ENCODE results near the gene MSRB1.
"Not testable (repeated sequence)": the region's sequence is repeated elsewhere in the genome, so short reads cannot be mapped to it uniquely, and the experiment has no call there.

Gene MSRB1

GRCh38 chr16:1914988-1915387 lies 28.0 kb downstream of the MSRB1 start:
- FAIRE-seq = no peak

- FAIRE-seq = no peak
Observed at GRCh38 chr16:1914084-1914608, 28.9 kb downstream of the MSRB1 start.

GRCh38 chr16:1913327-1914083 lies 29.5 kb downstream of the MSRB1 start:
- FAIRE-seq = no peak

- no peak for FAIRE-seq
Observed at GRCh38 chr16:1912215-1912543, 30.8 kb downstream of the MSRB1 start.

GRCh38 chr16:1911467-1912214 lies 31.4 kb downstream of the MSRB1 start:
- no peak for FAIRE-seq

DNA sequence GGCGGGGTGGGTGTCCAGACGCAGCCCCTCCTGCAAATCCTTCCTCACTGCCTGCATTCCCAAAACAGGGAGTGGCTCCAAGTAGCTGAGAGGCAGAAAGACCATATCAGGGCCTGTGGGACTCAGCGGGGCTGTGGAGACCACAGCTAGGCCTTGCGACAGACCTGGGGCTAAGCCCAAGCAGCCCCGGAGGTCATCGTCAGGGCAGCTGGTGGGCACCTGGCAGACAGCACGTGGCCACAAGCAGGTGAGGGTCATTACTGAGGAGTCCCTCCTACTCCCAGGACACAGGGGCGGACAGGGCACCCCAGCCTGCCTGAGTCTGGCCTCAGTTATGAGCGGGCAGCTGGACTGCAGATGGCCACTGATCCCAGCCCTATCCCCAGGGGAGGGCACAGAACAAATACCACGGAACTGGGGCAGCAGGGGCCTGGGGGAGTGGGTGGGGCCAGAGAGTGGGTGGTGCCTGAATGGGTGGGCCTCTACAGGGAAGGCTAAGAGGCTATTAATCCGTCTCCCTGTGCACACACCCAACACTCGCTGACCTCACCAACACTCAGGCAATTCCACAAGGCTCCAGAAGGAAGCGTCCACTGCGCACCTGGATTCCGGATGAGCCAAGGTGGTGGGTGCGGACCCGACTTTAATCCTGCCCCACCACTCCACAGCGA lies 33.3 kb downstream of the MSRB1 start:
- FAIRE-seq = no peak

GRCh38 chr16:1908983-1909382 lies 34.0 kb downstream of the MSRB1 start:
- no peak for FAIRE-seq

DNA sequence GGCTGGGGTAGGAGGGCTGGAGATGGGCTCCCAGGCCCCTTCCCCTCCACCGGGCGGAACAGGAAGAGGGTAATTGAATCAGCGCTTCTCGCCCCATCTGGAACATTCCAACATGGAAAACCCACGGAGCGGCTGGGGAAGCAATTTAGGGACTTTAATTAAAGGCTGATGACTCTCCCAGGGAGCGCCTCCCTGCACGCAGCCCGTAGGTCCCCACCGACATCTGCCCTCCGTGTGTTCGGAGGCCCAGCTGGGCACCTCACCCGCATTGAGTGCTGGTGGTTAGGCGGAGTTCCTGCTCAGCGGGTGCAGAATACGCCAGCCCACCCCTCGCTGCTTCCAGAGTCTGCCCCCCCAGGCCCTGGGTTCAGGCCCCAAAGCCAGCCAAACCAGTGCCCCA lies 34.8 kb downstream of the MSRB1 start:
- no peak for FAIRE-seq

GRCh38 chr16:1907226-1907860 lies 35.7 kb downstream of the MSRB1 start:
- no peak for FAIRE-seq

DNA sequence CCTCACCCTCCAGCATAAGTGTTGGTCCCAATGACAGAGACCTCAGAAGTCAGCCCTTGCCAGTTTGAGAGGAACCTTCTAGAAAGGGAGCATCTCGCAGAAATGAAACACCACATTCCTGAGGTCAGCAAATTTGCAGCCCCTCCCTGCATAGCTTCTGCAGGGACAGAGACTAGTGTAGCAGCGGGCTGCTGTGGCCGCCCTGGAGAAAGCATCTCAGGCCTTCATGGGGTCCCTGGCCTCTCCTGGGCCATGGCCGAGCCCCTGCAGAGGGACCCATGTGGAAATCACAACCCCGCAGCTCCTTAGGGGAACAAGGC lies 36.2 kb downstream of the MSRB1 start:
- FAIRE-seq = no peak

DNA sequence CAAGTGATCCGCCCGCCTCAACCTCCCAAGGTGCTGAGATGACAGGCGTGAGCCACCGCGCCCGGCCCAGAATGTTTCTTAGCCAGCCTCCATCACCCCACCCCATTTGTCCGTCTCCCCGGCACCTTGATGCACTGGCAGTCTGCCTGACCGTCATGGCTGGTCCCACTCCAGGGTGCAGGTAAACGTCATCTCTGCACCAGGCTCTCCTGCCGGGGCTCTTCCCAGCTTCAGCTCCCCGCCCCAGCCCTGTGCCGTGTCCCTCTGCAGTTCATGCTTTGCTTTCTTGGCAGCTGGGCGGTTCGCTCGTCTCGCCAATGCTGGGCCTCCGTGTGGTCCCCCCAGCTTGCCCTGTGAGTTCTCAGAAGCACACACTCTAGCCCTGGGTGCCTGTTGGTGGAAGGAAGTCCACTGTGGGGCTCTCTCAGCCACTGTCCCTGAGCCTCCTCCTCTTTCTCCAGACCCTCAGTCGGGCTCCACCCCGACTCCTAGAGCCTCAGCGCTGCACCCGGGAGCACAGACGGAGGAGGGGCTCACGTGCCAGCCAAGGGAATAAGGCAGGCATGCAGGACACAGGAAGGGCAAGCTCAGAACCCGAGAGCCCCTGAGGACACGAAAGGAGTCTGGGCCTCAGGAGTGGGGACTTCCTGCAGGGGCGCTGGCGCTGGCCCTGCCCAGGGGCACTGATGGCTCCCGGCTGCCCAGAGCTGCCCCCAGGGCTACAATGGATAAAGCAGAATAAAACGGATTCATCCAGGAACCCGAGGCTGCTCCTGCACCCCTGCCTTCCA lies 36.7 kb downstream of the MSRB1 start:
- FAIRE-seq = no peak

GRCh38 chr16:1903845-1904840 lies 38.9 kb downstream of the MSRB1 start:
- no peak for FAIRE-seq

DNA sequence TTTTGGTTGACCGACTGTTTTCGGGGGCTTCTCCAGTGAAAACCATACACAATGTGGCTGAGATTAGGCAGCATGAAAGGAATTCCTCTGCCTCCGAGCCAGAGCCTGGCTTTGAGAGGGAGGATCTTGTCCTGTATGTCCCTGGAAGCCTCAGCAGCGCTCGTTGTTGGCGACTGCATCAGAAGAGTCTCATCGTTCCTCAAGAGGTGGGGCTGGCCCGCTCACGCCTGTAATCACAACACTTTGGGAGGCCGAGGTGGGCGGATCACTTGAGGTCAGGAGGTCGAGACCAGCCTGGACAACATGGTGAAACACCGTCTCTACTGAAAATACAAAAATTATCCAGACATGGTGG lies 39.8 kb downstream of the MSRB1 start:
- FAIRE-seq = no peak

DNA sequence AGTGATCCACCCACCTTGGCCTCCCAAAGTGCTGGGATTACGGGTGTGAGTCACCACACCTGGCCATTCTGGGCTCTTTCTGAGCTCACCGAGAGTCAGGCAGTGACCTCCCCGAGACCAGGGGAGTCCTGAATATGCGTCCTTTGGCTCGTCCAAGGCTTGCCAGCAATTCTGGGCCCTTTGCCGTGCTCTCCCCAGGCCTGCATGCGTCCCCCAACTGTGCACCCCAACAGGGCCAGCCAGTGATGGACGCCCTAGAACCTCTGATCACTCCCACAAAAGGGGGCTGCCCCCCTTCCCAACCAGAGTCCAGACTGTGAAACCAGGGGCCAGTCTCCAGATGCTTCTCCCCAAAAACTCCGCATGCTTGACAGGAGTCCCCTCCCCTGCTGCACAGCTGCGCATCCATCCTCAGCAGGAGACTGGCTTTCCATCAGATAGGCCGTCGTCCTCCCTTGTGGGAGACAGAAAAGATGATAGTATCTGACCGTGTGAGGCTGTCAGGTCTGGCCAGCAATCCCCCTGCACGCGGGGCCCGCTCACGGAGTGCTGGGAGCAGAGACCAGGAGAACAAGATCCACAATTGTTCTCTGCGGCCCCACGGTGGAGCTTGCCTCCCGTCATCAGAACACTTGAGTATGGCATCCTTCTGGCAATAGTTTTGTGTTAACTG lies 40.3 kb downstream of the MSRB1 start:
- no peak for FAIRE-seq

DNA sequence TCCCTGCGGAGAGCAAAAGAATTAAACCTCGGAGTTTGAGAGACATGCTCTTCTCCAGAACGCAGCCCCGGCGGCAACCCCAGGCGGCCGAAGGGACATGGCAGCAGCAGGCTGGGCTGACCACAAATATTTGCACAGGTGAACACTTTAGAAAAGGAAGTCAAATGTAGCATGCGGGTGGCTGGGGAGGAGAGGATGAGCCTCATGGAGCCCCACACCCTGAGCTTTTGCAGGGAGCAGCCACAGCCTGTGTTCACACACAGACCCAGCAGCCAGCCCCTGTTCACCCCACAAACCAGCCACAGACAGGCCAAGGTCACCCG lies 42.6 kb downstream of the MSRB1 start:
- FAIRE-seq = no peak

GRCh38 chr16:1899641-1900451 lies 43.2 kb downstream of the MSRB1 start:
- FAIRE-seq = no peak

- FAIRE-seq = not testable (repeated sequence)
Observed at GRCh38 chr16:1897692-1898091, 45.3 kb downstream of the MSRB1 start.

GRCh38 chr16:1895949-1896675 lies 46.9 kb downstream of the MSRB1 start:
- no peak for FAIRE-seq

DNA sequence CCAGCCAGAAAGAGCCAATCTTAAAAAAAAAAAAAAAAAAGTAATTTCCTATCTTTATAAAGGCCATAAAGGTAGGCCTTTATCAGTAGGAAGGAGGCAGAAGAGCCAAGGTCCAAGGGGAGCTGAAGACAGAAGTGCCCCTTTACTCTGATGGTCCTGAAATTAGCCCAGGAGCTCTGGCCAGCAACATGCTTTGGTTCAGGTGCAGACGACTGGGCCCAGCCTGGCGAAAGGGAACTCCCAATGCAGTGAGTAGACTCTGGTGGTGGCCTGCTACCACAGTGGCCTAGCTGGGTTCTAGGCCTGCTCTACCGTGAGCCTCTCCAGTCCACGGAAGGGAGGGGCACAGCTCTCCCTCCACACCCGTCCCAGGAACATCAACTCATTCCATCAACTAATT lies 47.9 kb downstream of the MSRB1 start:
- no peak for FAIRE-seq

DNA sequence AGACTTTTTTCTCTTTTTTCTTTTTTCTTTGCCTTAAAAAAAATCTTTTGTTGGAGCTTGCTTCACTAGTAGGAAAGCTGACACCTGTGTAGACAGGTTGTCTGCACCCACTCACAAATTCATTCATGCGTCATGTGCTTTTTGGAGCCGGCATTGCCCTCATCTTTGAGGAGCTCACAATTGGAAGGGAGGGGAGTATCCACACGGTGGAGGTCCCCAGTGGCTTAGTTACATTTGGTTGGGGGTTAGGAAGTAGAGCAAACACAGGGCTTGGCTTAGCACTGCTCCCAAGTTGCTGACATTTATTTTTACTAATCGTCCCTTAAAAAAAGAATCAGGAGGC lies 52.3 kb downstream of the MSRB1 start:
- no peak for FAIRE-seq
